Heart left ventricle (tissue), 13 donors: ENCODE data around the gene AK3.

Experiments
- CTCF ChIP-seq, 12 donors: fragments of 200-600 bp; sonication (generic) in 4 of 12; IDR thresholded peaks; one replicate each; pipeline versions ENCODE4 v1.5.0 to v1.8.0; 2018 to 2022; ENCODE audit warnings: antibody characterized with exemption in 12 of 12, mild to moderate bottlenecking in 5 of 12
- POLR2A ChIP-seq, 2 donors: fragments of 450-650 bp; IDR thresholded peaks; one replicate each; pipeline ENCODE4 v1.6.1; 2017; ENCODE audit warnings: antibody characterized with exemption in 2 of 2, mild to moderate bottlenecking in 2 of 2, moderate library complexity in 2 of 2
- donor health status: ischemic (EF 13 %, LVEDD 7.1; RV severe dilation, severe dysfunction).
- donor health status: DM: no; HTN: yes; CAD: no.
- donor health status: DM: no; HTN: no; CAD: no.
- donor health status: ischemic (EF 25% LVEDD 6.9; RV normal size, moderate dysfunction).
- donor health status: ischemic (EF 25% LVEDD 5.7; RV mildly dilated, moderate dysfunction).
- donor health status: ischemic (EF 35%, LVEDD 5.7; RV mildly dilated, moderate dysfunction).
- donor health status: nonischemic (EF 11% LVEDD 7.7; RV severe dilation, severe dysfunction).
- donor health status: DM: yes; HTN: yes; CAD: no.
- donor health status: PGD.
- donor health status: ischemic (EF 29% LVEDD 5.4; RV normal size, mild dysfunction).
- donor health status: nonischemic (EF 23%, LVEDD 6.1; RV moderate dilation, normal function).

- TF ChIP-seq POLR2A (IDR thresholded peaks at IDR 0.05) = no peak
- TF ChIP-seq CTCF (IDR thresholded peaks at IDR 0.05) = no peak
These were observed 47.7 kb upstream of the AK3 start for GRCh38 chr9:4788703-4789102.
